LNCaP clone FGC (cell line): ENCODE measurements around the gene NDUFAF7.
"Not testable (repeated sequence)": the region's sequence is repeated elsewhere in the genome, so short reads cannot be mapped to it uniquely, and the experiment has no call there.

Source experiments
- DNase-seq: peaks from one replicate; pipeline ENCODE4 v3.0.0-alpha.2; 2011; ENCODE audit warnings: low read depth
- H3K4me3 ChIP-seq: 2 replicates; pipeline ENCODE4 v1.5.1; 2011; ENCODE audit warnings: mild to moderate bottlenecking, low read depth, low read length, control low read depth
- CTCF ChIP-seq: IDR thresholded peaks from 2 replicates; pipeline ENCODE4 v1.5.1; 2012; ENCODE audit warnings: mild to moderate bottlenecking; ENCODE audit not compliant: control insufficient read depth, insufficient read depth; ENCODE audit errors: extremely low read depth

The NDUFAF7 gene

DNA sequence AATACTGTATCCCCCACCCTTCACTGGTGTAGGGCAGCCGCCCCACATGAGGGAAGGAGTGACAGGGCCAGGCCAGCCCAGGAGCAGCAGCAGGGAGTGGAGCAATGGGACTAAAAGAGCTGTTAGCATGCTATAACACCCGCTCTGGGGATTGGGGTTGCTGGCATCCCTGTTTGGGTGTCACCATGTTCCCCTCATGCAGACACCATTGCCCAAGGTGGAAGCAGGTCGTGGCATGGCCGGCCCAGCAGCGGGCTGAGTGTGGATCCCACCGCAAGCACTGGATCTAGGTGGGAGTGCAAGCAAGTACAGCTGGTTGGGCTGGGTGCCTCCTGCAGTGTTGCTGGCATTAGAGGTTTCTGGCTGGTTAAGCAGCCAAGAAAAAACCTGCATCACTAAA, 39.7 kb upstream of the NDUFAF7 start:
- no peak for TF ChIP-seq CTCF
- no peak overlapping the region for H3K4me3 ChIP-seq
- no peak for DNase-seq

- no peak overlapping the region for H3K4me3 ChIP-seq
- no peak for DNase-seq
- no peak for TF ChIP-seq CTCF
Observed at GRCh38 chr2:37192551-37192950, 38.9 kb upstream of the NDUFAF7 start.

DNA sequence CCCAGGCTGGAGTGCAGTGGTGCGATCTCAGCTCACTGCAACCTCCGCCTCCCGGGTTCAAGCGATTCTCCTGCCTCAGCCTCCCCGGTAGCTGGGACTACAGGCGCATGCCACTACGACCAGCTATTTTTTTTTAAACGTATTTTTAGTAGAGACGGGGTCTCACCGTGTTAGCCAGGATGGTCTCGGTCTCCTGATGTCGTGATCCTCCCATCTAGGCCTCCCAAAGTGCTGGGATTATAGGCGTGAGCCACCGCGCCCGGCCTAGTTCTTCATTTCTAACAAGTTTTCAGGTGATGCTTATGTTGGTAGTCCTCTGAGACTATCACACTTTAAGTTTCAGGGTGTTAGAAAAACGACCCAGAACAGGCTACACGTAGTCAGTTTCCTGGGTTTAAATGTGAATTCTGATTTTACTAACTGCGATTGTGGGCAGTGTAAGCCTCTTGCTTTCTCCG, 35.6 kb upstream of the NDUFAF7 start:
- peak overlapping the region; percentile 79 for H3K4me3 ChIP-seq

DNA sequence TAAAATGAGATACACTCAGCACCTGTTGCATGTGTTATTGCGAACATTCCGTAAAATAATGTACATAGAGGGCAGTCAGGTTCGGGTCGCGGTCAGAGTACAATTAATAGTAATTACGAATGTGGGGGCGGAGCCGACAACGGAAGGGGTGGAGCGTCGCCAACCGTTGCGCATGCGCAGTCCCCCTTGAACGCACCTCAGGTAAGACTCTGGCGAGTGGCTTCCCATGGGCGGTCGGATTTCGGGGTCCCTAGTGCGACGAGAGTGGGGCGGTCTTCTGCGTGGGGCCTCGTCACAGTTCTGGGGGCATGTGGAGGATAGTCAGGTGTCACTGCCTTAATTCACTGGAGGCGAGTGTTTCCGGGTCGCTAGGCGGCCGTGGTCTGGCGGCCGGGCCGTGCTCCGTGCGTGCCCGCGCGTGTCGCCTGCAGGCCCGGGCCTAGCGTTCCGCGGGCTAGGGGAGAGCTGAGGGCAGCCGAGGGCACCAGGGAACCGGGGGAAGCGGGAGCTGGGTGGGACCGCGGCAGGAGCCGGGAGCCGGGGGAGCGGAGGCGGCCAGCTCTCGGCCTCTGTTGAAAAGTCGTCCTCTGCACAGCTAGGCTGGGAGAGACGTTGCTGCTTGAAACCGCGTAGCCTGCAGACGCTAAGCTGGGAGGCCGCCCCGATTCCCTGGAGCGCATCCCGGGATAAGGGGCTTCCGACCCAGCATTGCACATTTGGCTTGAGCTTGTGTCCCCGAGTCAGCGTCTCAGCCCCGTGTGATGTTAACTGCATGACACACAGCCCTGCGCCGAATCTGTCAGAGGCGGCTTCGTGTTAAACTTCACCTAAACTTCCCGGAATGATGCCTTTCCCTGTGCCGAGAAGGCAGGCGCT, 34.9 kb upstream of the NDUFAF7 start, which contains the start of gene CEBPZOS:
Gene CEBPZOS (plus strand): TSS at position 177 of the 876 bp plus-strand sequence. CDS start 3,209 bp downstream, outside the sequence.
- no peak for TF ChIP-seq CTCF
- peak within 1 kb of the TSS; percentile 79 for H3K4me3 ChIP-seq
- peak; percentile 47 for DNase-seq

More for the DNA sequence above, 35.6 kb upstream of the NDUFAF7 start:
- DNase-seq, result not testable (repeated sequence)

- H3K4me3 ChIP-seq, result no peak overlapping the region
- TF ChIP-seq CTCF, result no peak
- DNase-seq, result no peak
Observed at GRCh38 chr2:37198681-37199065, 32.8 kb upstream of the NDUFAF7 start.

DNA sequence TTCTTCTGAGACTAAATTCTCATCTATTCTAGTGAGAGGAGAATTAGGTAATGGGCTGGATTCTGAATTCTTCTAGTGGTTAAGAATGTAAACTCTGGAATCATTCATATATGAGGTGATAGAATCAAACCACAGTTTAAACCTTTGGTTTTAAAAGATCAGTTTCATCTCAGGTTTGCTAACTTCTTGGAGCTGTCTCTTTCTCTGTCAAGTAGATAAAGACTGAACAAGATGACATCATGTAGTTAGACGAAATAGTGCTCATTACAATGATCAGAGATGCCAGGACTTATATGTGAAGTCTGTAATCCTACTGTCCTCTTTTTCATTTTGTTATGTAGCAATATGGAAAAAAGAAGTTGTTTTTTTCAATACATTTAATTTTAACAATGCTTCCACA, 30.2 kb upstream of the NDUFAF7 start:
- DNase-seq, result no peak
- no peak for TF ChIP-seq CTCF
- H3K4me3 ChIP-seq, result no peak overlapping the region

GRCh38 chr2:37201766-37202165, 29.7 kb upstream of the NDUFAF7 start:
- no peak for DNase-seq
- no peak for TF ChIP-seq CTCF
- no peak overlapping the region for H3K4me3 ChIP-seq
